Measurements from ENCODE around the gene HMGCL.

The HMGCL gene

DNA sequence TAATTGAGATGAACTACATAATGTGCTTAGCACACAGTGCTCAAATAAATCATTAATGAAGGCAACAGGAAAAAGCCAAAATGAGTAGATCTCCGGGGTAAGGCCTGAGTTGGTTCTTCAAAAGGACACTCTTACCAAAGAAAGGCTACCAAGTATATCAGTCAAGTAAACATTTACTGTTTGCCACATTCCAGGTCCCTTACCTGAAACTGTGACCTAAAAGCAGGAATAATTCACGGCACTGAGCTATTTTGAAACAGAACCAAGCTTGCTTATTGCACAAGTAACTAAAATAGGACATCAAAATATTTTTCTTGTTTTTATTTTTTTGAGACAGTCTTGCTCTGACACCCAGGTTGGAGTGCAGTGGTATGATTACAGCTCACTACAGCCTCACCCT is 49.0 kb downstream of the HMGCL start:
- DNase-seq (ENCODE audit: low read depth in 3 of 3): no peak

DNA sequence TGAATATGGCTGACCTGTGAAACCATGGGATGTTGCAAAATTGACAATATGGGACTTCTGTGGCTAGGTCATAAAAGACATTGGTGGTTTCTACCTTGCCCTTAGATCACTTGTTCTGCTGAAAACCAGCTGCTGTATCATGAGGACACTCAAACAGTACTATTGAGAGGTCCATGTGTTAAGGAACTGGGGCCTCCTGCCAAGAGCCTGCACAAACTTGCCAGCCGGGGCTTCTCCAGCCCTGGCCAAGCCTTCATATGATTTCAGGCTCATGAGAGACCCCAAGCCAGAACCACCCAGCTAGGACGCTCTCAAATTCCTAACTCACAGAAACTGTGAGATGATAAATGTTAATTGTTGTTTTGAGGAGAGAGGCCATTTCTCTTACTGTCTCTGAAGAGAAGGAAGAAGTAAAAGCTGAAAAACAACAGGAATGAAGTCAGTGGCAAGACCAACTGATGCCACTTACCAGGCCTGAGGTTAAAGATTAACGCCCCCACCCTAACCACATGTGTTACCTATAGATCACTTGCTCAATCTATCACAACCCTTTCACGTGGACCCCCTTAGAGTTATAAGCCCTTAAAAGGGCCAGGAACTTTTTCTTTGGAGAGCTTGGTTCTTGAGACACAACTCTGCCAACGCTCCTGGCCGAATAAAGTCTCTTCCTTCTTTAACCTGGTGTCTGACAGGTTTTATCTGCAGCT is 50.9 kb downstream of the HMGCL start:
- no peak for DNase-seq (ENCODE audit: low read depth in 3 of 3)

- no peak for DNase-seq (ENCODE audit: low read depth in 3 of 3)
These were observed 52.4 kb downstream of the HMGCL start for GRCh38 chr1:23772854-23773242.

DNA sequence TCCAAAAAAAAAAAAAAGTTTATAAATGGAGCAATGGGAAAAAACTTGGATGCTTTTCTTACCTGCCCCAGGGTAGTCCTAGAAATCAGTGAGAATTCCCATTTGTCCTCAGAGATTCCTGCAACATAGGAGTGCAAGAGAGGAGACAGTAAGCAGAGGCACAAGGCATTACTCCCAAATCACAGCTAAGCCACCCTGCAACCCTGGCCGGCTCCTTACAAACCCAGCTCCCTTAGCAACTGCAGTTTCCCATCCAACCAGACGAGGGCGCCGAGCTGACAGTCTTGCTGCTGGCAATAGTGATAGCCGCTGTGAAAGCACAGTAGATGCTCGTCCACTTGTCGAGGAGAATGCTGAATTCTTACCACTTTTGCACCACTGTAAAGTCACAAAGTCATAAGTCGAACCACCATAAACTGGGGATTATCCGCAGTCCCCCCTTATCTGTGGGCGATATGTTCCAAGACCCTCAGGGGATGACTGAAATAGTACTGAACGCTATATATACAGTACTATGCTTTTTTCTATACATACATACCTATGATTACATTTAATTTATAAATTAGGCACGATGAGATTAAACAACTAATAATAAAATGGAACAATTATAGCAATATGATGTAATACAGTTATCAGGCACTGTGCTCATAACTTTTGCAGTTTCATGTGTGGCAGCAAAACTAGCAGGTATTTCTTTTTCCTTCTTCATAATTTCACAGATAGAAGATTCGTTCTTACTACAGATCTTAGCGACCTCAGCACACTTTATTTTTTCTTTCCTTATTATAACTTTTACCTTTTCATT is 53.0 kb downstream of the HMGCL start:
- DNase-seq (ENCODE audit: low read depth in 3 of 3): peak; percentile 72 to 84 (median 79)

DNA sequence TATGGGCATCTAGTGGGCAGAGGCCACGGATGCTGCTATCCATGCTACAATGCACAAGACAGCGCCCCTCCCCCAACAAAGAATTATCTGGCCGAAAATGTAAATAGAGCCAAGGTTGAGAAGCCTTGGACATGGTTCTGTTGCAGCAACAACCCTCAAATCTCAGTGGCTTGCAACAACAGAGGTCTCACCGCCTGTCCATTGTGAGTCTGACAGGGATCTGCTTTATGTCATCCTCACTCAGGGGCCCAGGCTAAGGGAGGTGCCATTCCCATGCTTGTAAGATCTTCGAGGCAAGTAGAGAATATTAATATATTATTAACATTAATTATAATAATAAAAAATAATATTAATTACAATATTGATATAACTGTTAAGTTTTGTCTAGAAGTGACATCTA is 56.5 kb downstream of the HMGCL start:
- no peak for DNase-seq (ENCODE audit: low read depth in 3 of 3)

GRCh38 chr1:23763041-23763577 is 62.1 kb downstream of the HMGCL start:
- no peak for DNase-seq (ENCODE audit: low read depth in 3 of 3)

DNA sequence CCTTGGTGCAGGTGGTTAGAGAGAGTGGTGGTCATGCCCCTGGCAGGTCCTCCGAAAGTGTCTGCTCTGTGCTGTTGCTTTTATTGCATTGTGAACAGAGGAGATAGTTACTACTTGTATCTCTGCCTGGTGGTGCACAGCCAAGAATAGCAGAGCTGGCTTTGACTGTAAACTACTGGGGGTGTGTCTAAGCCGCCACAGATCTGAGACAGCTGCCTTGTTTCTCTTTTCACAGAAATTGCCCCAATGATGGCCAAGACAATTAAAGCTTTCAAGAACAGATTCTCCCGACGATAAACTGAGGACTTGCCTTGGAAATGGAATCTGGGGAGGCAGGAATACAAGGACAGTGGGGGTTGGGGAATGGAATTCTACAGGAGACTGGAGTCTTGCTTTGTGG is 66.0 kb downstream of the HMGCL start:
- DNase-seq (ENCODE audit: low read depth in 3 of 3): no peak

GRCh38 chr1:23757812-23758211 is 67.4 kb downstream of the HMGCL start:
- no peak for DNase-seq (ENCODE audit: low read depth in 3 of 3)

- DNase-seq (ENCODE audit: low read depth in 3 of 3): no peak
These were observed 68.6 kb downstream of the HMGCL start for GRCh38 chr1:23756676-23757075.

DNA sequence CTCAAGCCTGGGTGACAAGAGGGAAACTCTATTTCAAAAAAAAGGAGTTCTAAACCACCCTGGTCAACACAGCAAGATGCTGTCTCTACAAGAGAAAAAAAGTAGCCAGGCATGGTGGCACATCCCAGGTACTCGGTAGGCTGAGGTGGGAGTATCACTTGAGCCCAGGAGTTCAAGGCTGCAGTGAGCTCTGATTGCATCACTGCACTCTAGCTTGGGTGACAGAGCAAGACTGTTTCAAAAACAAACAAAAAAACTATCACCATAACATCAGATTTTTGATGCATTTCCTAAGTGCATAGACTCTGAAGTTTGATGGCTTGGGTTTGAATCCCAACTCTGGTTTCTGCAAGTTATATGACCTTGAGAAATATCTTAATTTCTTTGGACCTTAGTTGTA is 72.3 kb downstream of the HMGCL start:
- no peak for DNase-seq (ENCODE audit: low read depth in 3 of 3)

Measured in stimulated activated CD4-positive, alpha-beta T cell treated with anti-CD3 and anti-CD28 coated beads, TNF-alpha, amount 100 ng/mL, for 48 hours (primary cell).